ENCODE data around the gene NR2F2.

The NR2F2 gene

DNA sequence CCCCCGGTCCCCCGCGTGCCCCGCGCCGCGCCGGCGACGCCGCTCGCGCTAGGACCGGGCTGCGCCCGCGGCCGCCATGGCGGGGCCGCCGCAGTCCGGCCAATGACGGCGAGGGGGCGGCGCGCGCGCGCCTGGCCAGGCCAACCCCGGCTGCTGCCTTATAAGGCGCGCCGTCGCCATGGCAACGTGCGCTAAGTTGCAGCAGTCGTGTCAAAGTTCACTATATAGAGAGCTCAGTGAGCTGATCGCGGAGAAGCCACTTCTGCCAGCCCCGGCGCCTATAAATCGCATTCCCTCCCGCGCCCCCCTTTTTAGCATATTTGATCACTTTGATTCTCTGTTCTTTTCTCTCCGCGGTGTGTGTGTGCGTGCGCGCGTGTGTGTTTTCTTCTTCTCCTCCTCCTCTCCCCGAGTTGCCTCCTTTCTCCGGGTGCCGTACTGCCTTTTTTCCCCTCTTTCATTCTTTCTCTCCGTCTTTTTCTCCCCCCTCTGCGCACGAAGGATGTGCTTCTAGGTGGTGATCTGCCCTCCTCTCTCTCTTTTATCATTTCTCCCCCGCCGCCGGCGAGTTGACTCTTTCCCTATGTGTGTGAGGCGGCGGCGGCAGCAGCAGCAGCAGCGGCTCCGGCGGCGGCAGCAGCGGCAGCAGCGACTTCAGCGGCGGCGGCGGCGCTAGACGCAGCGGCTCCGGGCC lies at the start of gene NR2F2:
Gene NR2F2, plus strand, starts transcription at position 251 of the 694 bp plus-strand sequence. CDS start 1,406 bp downstream, outside the sequence.
- DNase-seq (ENCODE audit: low read depth in 2 of 2), result peak; percentile 11 to 42

DNA sequence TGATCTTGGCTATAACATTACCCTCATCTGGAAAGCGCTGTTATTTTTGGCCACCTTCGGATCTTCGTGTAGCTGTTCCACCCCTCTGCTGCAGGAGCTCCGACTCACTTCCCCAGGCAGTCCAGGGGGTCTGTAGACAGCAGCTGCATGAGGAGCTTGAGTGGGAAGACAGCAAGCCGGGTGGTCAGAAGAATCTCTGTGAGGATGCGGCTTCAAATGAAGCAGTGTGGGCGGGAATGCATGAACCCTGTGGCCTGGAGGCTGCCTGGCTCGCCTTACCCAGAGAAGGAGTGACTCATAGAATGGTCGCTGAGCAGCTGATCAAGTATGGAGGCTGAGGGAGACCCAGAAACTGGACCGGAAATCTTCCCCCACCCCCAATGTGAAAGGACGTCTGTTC lies 45.2 kb upstream of the NR2F2 start:
- DNase-seq (ENCODE audit: low read depth in 2 of 2), result no peak

DNA sequence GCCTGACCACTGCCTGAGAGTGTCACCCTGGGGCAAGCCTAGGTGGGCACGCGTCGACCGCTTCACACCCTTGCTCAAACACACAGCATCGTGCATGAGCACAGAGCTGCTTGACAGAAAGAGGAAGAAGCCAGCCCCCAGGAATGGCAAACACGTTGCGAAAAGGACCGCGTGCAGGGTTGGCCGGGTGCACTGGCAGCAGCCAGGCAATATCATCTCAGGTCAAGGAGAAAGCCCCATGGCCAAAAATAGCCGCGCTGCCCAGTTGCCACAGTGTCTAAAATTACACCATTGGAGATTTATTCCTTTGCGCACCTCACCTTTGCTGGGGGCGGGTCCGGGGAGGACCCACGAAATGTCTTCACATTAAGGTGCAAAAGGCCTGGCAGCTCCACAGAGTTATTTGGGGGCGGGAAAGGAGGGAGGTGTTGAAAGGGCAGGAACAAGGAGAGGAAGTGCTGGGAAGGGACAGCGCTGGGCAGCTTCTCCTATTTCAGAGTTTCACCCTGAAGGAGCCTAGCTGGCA lies 44.7 kb upstream of the NR2F2 start:
- DNase-seq (ENCODE audit: low read depth in 2 of 2), result no peak

DNA sequence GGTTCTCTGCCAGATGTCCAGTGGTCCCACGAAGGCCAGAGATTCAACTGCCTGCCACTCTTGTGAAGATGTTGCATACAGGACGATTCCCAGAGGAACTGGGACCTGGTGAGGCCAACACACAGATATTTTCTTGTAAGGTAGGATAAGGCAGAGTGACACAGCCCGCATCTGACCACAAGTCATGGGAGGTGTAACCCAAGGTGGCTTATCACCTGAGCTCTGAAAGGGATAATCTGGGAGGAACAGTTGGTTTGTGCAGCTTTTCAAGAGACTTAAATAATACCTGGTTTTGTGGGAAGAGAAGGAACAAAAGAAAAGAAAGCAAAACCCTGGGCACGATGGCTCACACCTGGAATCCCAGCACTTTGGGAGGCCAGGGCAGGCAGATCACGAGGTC lies 39.8 kb upstream of the NR2F2 start:
- DNase-seq (ENCODE audit: low read depth in 2 of 2), result no peak

DNA sequence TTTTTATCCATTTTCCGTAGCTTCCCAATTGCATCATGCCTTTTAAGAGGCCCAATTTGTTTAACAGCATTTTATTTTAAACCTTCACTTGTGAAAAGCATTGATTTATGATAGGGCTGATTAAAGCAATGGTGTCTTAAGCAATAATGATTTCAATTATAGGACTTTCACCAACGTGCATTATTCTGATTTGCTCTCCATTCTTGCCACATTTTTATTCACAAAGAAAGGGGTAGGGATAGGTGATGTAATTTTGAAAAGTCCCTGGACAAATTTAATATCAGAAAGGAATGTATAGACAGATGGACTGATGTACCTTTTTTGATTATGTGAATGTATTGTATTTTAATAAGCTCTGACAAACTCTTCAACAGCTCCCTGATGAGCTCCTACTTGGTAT lies 37.9 kb upstream of the NR2F2 start:
- DNase-seq (ENCODE audit: low read depth in 2 of 2), result no peak

DNA sequence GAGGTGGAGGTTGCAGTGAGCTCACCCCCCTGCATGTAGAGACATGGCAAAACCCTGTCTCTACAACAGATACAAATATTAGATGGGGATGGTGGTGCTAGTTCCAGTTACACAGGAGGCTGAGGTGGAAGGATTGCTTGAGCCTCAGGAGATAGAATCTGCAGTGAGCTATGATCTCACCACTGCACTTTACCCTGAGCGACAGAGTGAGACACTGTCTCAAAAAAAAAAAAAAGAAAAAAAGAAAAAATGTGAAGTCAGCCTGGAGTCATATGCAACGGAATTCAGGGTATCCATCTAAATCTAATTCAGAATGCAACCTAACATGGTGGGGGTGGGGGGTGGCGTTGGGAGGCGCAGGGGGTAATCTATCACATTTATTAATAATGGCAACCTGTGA lies 37.1 kb upstream of the NR2F2 start:
- DNase-seq (ENCODE audit: low read depth in 2 of 2), result no peak

DNA sequence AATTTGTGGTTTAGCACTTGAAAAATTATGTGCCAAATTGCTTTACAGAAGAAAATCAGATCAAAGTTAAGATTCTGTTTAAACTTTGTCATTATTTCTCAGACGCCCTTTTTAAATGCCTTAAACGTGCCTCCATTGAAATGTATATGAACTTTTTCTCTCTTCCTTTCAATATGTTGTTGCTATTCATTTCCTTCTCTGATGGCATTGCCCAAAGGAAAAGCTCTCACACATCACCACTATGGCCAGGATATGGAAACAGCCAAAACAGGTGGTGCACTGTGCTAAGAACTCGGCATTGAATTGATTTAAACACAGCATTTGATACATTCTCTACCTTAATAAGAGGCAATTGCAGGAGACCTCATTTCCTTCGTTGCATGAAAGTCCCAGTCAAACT lies 35.7 kb upstream of the NR2F2 start:
- DNase-seq (ENCODE audit: low read depth in 2 of 2), result no peak

DNA sequence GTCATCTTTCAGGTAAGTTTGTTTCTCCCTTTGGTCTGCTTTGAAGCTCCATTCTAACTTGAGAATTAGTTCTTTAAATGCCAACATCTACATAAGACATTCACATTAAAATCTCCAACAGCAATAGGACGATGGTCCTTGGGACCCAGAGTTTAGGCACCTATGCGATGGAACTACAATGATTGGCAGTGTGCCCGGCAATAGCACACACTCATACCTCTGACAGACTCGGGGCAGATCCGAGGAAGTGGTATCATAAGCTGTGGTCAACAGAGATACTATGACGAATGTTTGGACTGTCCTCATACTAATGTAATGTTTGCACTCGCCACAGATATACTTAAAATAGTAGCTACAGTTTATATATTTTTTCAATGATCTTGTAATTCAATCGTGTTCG lies 34.2 kb upstream of the NR2F2 start:
- no peak for DNase-seq (ENCODE audit: low read depth in 2 of 2)

DNA sequence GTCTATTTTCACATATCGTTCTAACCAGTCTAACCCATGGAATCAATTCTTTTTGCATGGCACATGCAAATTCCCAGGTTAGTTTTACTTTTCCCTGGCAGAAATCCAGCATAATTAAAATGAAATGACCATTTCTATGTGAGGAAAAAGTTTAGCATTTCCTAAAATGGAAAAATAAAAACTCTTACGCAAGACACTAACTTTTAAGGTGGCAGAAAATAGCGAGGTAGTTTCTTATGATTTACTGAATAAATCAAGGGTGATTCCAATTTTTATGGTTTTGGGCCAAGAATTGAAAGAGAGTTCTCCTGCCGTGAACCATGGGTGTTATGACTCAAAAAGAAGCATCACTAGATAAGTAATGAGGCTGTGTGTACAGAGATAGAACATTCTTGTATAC lies 32.7 kb upstream of the NR2F2 start:
- DNase-seq (ENCODE audit: low read depth in 2 of 2), result no peak

DNA sequence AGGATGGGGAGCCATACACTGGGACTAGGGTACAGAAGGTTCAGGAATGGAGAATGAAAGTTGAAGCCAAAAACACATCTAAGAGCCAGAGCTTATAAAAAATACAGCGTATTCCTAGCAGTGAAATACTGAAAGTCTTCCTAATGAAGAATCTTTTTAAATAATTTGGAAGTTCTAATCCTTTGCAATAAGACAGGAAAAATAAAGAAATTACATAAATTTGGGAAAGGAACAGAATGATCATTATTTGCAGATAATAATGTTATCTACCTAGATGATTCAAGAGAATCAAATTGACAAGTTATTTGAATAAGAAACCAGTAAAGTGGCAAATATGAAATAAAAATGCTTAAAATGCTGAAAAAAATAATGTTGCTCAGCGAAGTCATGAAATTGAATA lies 32.3 kb upstream of the NR2F2 start:
- no peak for DNase-seq (ENCODE audit: low read depth in 2 of 2)

DNA sequence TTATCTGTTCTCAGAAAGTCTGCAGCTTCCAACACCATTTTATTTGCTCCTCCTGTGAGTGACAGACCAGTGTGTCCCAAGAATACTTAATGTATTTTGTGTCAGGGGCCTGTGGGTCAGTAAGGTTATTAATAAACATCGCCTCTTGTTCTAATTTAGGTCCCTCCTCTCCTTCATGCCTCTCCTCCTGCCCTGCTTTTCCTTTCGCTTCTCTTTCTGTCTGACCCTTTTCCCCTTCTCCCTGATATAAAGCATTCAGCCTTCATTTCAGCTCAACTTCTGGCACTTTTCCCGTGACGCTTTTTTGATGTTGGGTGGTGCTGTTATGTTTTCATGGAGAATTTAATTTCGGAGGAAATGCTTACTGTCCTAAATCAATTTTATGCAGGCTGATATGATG lies 29.7 kb upstream of the NR2F2 start:
- DNase-seq (ENCODE audit: low read depth in 2 of 2), result no peak

DNA sequence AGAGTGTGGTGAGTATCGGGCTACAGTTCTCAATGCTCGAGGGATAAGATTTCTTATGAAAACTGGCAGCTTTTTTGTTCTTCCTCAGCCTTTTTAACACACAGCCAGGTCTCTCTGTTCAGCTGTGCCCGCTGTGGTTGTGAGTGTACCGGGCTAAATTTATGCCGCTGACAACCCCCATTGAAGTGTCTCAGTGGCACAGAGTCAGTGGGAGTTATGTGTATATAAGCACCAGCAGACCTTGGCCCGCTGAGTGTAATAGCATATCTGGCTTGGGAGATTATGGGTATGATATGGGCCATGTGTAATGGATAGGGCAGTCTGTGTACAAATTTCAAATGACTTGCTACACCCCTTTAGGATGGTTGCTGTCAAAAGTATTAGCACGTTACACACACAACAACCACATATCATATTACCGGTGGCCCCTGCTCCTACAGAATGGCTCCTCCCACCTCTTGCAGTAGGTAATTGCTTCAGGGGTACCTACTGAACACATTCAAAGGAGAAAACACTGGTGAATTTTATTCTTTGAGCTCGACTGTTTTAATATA lies 26.9 kb upstream of the NR2F2 start:
- DNase-seq (ENCODE audit: low read depth in 2 of 2), result no peak

DNA sequence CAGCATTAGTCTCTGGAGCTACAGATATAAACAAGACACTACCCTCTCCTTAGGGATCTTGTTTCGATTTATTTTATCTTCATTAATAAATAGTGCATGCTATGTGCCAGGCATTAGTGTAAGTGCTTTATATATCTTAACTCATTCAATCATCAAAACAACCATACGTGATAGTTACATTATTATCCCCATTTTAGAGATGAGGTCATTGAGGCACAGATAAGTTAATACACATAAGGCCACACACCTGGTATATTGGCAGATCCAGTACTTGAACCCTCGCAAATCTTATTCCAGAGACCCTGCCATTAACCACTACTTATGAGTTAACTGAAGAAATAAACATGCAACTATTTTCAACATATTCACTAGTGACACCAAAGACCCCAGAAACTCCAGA lies 25.7 kb upstream of the NR2F2 start:
- no peak for DNase-seq (ENCODE audit: low read depth in 2 of 2)

DNA sequence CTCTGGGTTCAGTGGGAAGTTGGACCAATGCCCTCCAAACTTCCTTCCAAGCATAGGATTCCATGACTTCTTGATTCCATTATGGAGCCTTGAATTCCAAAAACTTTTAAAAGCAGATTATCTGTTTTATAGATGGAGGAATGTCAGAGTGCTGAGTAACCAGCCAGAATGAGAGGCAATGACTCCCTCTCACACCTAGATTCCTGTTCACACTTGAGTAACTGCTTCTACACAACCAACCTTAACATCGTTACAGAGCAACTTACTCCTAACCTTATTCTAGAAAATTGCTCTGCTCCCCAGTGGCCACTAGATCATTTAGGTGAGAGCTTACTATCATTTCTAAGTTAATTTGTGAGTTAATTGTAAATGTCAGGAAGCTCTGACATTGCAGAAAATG lies 24.2 kb upstream of the NR2F2 start:
- DNase-seq (ENCODE audit: low read depth in 2 of 2), result no peak

DNA sequence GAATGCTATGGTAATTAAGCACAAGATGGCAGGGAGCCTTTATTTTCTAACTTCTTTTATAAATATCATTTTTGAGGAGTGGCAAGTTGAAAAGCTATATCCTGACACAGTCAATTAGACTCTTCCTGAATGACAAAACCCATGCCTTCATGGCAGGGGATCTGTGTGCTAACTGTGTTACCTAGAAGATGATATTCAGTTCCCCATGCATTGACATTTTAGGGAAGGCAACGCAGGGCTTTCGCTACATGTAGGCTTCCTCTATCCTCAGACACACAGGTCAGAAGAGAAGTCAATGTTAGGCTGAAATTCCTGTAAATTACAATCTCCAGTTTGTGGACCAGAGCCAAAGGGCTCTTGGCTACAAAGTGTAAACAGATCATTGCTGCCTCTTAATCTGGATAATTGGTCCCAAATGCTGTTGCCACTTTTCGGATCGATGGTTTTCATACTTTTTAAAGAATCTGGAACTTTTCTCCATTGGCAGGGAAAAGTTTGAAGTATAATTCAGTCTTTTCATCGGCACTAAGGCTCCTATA lies 22.6 kb upstream of the NR2F2 start:
- DNase-seq (ENCODE audit: low read depth in 2 of 2), result no peak

DNA sequence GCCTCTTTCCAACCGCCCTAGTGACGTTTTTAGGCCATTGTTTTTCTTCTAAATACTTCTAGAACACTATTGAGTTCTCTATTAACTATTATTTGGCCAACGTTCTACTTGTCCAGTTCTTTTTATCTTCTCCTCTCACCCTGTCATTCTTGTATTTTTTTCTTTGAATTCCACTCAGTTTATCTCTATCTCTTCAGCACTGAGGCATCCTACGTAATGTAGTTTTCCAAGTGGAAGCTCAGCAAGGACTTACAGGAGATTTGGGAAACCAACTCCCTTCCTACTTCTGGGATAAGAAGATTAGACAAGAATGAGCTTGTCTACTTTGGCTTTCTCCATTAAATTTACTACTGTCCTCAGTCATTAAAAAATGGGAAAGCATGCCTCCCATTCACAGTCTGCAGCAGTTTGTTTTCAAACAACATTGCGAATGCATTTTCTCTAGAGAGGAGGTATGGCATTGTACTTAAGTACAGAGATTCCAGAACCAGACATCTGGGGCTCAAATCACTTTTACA lies 21.3 kb upstream of the NR2F2 start:
- no peak for DNase-seq (ENCODE audit: low read depth in 2 of 2)

DNA sequence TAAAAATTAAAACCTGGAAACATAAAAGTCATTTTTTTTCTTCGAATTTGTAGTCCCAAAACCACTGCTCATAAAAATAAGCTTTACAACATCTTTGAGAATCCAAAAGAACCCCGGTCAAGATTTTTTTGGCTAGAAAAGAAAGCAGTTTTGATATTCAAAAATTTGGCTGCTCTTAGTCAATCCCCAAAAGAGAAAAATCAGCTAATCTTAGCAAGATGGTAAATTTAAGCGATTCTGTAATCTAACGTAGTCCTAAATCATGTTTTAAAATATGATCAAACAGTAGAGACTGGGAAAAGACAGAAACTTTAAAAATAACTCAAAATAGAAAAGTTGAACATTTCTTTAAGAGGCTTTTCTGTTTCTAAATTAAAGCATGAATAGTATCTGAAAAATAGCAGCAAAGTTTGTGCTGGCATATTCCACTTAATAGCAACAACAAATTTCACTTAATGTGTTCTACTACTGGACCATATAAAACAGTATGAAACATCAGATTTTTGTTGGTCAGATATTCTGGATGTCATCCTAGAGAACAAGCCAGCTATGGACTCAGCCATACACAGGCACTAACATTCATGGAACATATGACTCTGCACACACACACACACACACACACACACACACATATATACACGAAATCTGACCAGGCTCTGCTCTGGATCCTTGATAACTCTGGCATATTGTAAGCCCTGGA lies 19.1 kb upstream of the NR2F2 start:
- DNase-seq (ENCODE audit: low read depth in 2 of 2), result no peak

DNA sequence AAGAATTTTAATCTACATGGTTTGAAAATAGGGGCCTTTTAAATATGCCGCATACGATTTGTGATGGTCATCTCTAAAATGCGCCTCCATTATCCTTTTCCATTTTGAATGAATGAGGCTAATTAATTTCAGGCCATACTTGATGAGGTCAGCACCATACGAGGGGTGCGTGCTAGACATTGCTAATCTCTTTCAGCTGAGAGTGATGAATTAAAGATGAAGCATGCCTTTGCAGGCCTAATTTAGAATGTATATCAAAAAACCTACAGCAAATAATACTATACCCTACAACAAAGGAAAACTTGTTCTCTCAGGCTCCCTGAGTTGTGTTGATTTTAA lies 18.6 kb upstream of the NR2F2 start:
- no peak for DNase-seq (ENCODE audit: low read depth in 2 of 2)

DNA sequence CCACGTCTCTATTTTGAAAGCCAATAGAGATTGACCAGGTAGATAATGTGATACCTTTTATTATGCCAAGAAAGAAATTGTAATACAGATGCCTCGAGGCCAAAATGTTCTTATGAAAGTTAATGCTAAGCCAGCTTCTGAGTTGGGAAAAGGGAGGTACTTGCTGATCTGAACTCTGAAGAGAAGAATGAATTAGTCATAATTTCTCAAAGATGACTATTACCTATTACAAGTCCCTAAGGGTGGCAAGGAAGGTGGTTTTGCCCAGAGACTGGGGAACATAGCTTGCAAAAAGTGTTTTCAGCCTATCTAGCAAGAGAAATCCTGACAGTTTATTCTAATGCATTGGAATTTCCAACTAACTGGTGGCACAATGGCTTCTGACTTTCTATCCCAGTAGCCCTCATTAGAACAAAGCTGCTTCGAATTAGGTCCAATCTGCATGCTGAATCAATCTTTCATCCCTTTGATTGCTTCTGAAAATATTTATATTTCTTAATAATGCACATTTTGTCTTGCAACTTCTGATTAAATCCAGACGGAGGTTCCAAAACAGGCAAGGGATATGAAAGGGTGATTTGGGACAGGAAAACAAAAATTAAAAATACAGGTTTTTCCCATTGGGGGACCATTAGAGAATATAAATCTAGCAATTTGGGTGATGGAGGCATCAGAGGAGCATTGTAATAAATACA lies 17.7 kb upstream of the NR2F2 start:
- no peak for DNase-seq (ENCODE audit: low read depth in 2 of 2)

DNA sequence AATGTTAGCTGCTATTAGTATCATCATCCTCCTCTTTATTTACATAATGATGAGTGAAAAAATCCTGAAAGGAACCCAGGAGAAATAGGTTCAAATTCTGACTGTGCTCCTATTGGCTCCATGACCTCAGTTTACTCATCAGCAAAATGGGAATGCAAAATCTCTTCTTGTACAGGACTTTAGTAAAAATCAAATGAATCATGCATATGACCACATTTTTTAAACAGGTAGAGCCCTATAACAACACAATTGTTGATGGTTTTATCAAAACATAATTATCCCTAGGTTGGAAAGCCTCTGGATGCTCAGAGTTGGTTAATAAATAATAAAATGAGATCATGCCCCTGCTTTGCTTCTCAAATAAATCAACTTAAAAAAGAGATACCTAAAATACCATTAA lies 16.0 kb upstream of the NR2F2 start:
- no peak for DNase-seq (ENCODE audit: low read depth in 2 of 2)

DNA sequence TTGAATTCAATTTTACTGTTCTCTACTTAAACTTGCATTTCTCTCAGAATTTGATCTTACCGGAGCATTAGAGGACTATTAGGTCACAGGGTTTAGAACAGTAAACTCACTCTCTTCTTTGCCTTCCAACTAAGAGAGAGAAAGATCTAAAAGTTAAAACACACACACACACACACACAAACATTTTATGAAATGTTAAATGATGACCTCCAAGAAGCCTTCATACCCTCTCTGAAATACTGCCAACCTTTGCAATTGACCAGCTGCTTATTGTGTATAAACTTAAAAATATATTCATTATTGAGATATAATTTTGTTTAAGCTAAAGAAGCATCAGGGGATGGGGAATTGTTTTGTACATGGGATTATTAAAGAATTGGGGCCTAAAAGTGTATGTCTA lies 15.5 kb upstream of the NR2F2 start:
- no peak for DNase-seq (ENCODE audit: low read depth in 2 of 2)

DNA sequence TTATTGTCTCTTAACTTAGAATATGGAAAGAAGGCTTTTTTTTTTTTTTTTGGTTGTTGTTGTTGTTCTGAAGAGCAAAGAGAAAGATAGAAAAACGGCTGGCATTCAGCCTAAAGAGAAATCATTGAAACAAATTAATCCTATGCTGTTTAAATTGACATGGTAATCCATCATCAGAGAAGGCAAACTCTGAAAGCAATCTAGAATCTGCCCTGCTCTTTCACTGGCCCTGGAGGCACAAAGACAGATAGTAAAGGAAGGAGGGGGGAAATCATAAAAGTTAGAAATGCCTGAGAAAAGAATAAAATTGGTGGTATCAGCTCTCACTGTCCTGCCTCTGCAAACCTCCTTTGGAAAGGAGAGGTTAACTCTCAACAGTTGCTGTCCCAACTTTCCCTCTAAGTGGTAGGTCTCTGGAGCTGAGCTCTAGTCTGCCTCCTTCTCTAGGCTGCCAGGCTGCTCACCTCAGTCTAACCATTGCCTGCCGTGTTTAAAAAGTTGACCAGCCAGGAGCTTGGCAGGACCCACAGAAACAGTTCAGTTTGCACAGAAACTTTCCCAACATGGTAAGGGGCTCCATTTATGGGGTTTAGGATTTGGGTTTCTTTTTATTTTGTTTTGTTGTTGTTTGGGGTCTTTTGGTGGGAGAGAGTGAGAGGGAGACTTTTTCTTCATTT lies 13.4 kb upstream of the NR2F2 start:
- no peak for DNase-seq (ENCODE audit: low read depth in 2 of 2)
